Stimulated activated naive CD8-positive, alpha-beta T cell treated with anti-CD3 and anti-CD28 coated beads, Interleukin-15, Interleukin-2, amounts not matched to agents 100 ng/mL and 50 ng/mL, for 24 hours (primary cell): Measurements from ENCODE around the gene FXYD4.

ENCODE experiments used
- H3K27ac Mint-ChIP-seq: one replicate; pipeline ENCODE4 v1.8.0; 2021; ENCODE audit warnings: mild to moderate bottlenecking, mixed read lengths
- H3K27me3 Mint-ChIP-seq: one replicate; pipeline ENCODE4 v1.8.0; 2021; ENCODE audit warnings: mixed read lengths
- H3K36me3 Mint-ChIP-seq: one replicate; pipeline ENCODE4 v1.8.0; 2021; ENCODE audit warnings: low read depth, mixed read lengths
- H3K4me1 Mint-ChIP-seq: one replicate; pipeline ENCODE4 v1.8.0; 2021; ENCODE audit warnings: low read depth, mixed read lengths
- H3K4me3 Mint-ChIP-seq: one replicate; pipeline ENCODE4 v1.8.0; 2021; ENCODE audit warnings: mild to moderate bottlenecking, mixed read lengths
- H3K9me3 Mint-ChIP-seq: one replicate; pipeline ENCODE4 v1.8.0; 2021; ENCODE audit warnings: mixed read lengths

FXYD4 gene

DNA sequence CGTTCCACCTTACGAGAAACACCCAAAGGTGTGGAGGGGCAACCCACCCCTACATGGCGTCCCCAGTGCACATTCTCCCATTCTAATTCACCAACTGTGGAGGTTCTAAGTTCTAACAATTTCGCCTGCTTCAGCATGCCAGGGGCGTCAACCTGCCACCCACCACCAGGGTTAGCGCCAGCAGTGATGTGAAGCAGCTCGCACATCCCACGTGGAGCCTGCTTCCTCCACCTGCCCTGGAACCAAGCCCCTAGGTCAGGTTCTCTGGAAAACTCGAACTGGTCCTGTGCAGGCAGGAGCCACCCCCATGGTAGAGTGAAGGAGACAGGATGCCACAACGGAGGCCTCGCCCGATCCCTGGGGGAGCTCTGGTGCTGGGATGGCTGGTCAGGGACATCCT is 33.3 kb upstream of the FXYD4 start:
- H3K4me1 Mint-ChIP-seq: peaks cover 5% of the 10 kb centered on the region
- H3K9me3 Mint-ChIP-seq: no peaks in the 10 kb centered on the region
- no peaks in the 10 kb centered on the region for H3K36me3 Mint-ChIP-seq
- no peak overlapping the region for H3K4me3 Mint-ChIP-seq
- H3K27me3 Mint-ChIP-seq: peaks cover 4% of the 10 kb centered on the region
- no peak overlapping the region for H3K27ac Mint-ChIP-seq

DNA sequence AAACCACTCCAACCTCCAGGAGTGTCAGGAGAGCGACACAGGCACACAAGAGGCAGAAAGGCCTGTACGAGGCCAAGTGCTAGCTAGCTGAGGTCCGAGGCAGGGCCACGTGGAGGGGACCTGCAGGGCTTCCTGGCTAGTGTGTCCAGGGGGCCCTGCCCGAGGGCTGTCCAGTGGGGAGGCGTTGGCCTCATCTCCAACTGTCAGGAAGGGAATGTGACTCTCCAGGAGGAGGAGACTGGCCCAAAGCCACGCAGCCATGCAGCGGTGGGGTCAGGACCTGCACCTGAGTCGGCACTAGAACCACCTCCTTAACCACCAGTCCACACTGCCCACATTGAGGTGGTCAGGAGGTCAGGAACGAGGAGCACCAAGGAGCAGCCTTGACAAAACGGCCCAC is 32.3 kb upstream of the FXYD4 start:
- H3K27me3 Mint-ChIP-seq: peaks cover 4% of the 10 kb centered on the region
- H3K4me3 Mint-ChIP-seq: no peak overlapping the region
- no peak overlapping the region for H3K27ac Mint-ChIP-seq
- no peaks in the 10 kb centered on the region for H3K36me3 Mint-ChIP-seq
- no peaks in the 10 kb centered on the region for H3K4me1 Mint-ChIP-seq
- no peaks in the 10 kb centered on the region for H3K9me3 Mint-ChIP-seq

- H3K27ac Mint-ChIP-seq: no peak overlapping the region
- H3K27me3 Mint-ChIP-seq: peaks cover 4% of the 10 kb centered on the region
- H3K4me3 Mint-ChIP-seq: no peak overlapping the region
- no peaks in the 10 kb centered on the region for H3K9me3 Mint-ChIP-seq
- H3K36me3 Mint-ChIP-seq: no peaks in the 10 kb centered on the region
- H3K4me1 Mint-ChIP-seq: no peaks in the 10 kb centered on the region
Observed at GRCh38 chr10:43340101-43340500, 31.3 kb upstream of the FXYD4 start.

- Mint-ChIP-seq H3K27me3 (peaks cover 4% of the 10 kb centered on the region), H3K27ac (no peak overlapping the region), H3K4me1 (no peaks in the 10 kb centered on the region), H3K4me3 (no peak overlapping the region), H3K9me3 (no peaks in the 10 kb centered on the region), H3K36me3 (no peaks in the 10 kb centered on the region)
Observed at GRCh38 chr10:43340619-43341018, 30.8 kb upstream of the FXYD4 start.

GRCh38 chr10:43341450-43341849 is 30.0 kb upstream of the FXYD4 start:
- Mint-ChIP-seq H3K27me3 (peaks cover 4% of the 10 kb centered on the region), H3K4me3 (no peak overlapping the region), H3K27ac (no peak overlapping the region), H3K9me3 (no peaks in the 10 kb centered on the region), H3K36me3 (no peaks in the 10 kb centered on the region), H3K4me1 (no peaks in the 10 kb centered on the region)

DNA sequence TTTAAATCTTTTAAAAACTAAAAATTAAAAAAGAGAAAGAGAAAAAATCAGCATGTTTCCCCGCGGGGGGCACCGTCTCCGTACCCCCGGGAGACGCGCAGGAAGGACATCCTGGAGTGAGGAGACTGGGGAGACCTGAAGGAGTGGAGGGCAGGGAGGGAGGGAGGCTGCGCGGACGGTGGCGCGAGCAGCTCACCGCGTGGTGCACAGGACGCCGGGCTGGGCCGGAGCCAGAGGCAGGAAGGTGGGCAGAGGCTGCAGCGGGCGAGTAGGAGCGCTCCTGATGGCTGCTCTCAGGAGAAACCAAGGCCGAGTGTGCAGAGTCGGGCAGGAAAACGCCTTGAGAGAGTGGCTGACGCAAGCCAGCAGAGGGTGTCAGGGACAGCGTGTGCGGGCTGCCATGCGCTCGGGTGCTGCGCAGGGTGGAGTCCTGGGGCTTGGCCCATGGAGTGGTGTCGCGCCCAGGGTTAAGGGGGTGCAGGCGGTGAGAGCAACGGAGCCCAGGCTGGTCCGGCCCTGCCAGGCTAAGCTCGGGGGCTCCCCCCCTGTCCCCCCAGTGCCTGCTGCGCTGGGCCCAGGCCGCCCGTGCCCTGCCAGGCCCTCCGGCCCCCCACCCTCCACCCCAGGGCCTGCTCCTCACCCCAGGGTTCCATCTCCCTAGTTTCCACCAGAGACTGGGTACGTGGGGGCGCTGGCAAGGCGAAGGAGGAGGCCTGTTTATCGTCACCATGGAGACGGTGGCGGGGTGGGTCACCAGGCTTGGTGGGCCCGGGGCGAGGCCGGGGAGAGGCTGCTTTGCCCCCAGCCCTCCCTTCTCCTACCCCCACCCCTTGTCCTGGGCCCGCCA is 28.9 kb upstream of the FXYD4 start:
- H3K4me3 Mint-ChIP-seq: no peak overlapping the region
- no peaks in the 10 kb centered on the region for H3K9me3 Mint-ChIP-seq
- peaks cover 4% of the 10 kb centered on the region for H3K27me3 Mint-ChIP-seq
- no peak overlapping the region for H3K27ac Mint-ChIP-seq
- H3K36me3 Mint-ChIP-seq: no peaks in the 10 kb centered on the region
- no peaks in the 10 kb centered on the region for H3K4me1 Mint-ChIP-seq

- Mint-ChIP-seq H3K9me3 (no peaks in the 10 kb centered on the region), H3K4me3 (no peak overlapping the region), H3K4me1 (peaks cover 3% of the 10 kb centered on the region), H3K27ac (no peak overlapping the region), H3K36me3 (no peaks in the 10 kb centered on the region), H3K27me3 (peaks cover 4% of the 10 kb centered on the region)
Observed at GRCh38 chr10:43343126-43343525, 28.3 kb upstream of the FXYD4 start.

DNA sequence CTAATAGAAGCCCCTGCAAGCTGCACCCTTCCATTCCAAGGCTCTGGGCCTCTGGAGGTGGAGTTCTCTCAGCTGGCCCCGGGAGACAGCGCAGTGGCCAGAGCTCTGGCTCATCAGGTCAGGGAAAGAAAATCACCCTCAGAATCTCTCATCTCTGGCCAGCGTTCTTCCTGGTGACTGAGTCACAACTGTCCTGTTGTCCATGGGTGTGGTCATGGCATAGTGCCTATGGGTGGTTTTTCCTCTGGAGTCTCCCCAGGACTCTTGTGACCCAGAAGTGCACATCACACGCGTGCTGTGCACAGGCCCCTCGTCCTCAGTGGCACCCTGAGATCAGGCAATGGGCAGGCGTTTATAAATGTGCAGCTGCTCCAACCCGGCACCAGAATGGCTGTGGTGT is 27.4 kb upstream of the FXYD4 start:
- H3K27ac Mint-ChIP-seq: no peak overlapping the region
- no peak overlapping the region for H3K4me3 Mint-ChIP-seq
- H3K27me3 Mint-ChIP-seq: peaks cover 4% of the 10 kb centered on the region
- no peaks in the 10 kb centered on the region for H3K9me3 Mint-ChIP-seq
- H3K36me3 Mint-ChIP-seq: no peaks in the 10 kb centered on the region
- H3K4me1 Mint-ChIP-seq: peaks cover 9% of the 10 kb centered on the region

- H3K27ac Mint-ChIP-seq: no peak overlapping the region
- H3K9me3 Mint-ChIP-seq: no peaks in the 10 kb centered on the region
- no peak overlapping the region for H3K4me3 Mint-ChIP-seq
- peaks cover 9% of the 10 kb centered on the region for H3K4me1 Mint-ChIP-seq
- peaks cover 11% of the 10 kb centered on the region for H3K27me3 Mint-ChIP-seq
- no peaks in the 10 kb centered on the region for H3K36me3 Mint-ChIP-seq
Observed at GRCh38 chr10:43347997-43348396, 23.4 kb upstream of the FXYD4 start.

DNA sequence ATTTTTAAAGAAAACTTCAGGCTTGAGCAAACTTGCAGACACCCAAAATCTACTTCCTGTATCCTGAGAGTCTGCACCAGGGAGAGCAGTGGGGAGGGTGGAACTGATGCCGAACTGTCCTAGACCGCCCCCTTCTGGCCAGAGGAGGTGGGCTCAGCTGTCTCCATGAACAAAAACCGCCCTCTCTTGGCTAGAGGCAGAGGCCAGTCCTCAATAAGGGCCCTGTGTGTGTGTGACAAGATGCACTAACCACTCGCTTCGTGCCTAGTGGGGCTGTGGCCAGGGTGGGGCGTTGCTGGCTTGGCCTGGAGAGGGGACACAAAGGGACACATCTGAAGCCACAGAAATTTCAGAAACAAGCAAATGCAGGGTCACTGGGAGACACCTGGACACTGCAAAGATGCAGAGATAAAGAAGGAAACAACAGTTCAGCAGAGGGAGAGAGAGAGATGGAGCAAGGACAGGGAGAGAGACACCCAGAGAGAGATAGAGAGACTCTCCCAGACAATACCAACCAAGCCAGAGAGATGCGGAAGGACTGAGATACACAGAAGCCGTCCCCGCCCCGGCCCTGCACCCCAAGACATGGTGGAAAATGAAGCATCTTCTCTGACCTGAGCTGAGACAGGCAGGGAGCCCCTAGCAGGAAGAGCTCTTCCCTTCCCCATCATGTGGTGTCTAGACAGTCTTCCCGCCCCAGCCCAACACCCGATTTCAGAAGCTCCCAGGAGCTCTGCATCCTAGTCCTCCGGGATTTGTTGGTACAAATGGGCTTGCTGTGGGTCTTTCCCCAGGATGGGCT is 22.7 kb upstream of the FXYD4 start:
- Mint-ChIP-seq H3K4me1 (peaks cover 9% of the 10 kb centered on the region), H3K9me3 (no peaks in the 10 kb centered on the region), H3K27me3 (peaks cover 11% of the 10 kb centered on the region), H3K4me3 (no peak overlapping the region), H3K27ac (peak overlapping the region; percentile 28), H3K36me3 (no peaks in the 10 kb centered on the region)

GRCh38 chr10:43350156-43350555 is 21.3 kb upstream of the FXYD4 start:
- no peak overlapping the region for H3K27ac Mint-ChIP-seq
- no peak overlapping the region for H3K4me3 Mint-ChIP-seq
- H3K4me1 Mint-ChIP-seq: peaks cover 12% of the 10 kb centered on the region
- peaks cover 11% of the 10 kb centered on the region for H3K27me3 Mint-ChIP-seq
- H3K9me3 Mint-ChIP-seq: no peaks in the 10 kb centered on the region
- no peaks in the 10 kb centered on the region for H3K36me3 Mint-ChIP-seq

- no peaks in the 10 kb centered on the region for H3K9me3 Mint-ChIP-seq
- peaks cover 12% of the 10 kb centered on the region for H3K4me1 Mint-ChIP-seq
- no peak overlapping the region for H3K27ac Mint-ChIP-seq
- no peak overlapping the region for H3K4me3 Mint-ChIP-seq
- H3K27me3 Mint-ChIP-seq: peaks cover 11% of the 10 kb centered on the region
- H3K36me3 Mint-ChIP-seq: no peaks in the 10 kb centered on the region
Observed at GRCh38 chr10:43350686-43351085, 20.8 kb upstream of the FXYD4 start.

GRCh38 chr10:43351301-43351700 is 20.1 kb upstream of the FXYD4 start:
- H3K36me3 Mint-ChIP-seq: no peaks in the 10 kb centered on the region
- H3K27me3 Mint-ChIP-seq: peaks cover 11% of the 10 kb centered on the region
- no peak overlapping the region for H3K4me3 Mint-ChIP-seq
- no peaks in the 10 kb centered on the region for H3K9me3 Mint-ChIP-seq
- H3K4me1 Mint-ChIP-seq: peaks cover 19% of the 10 kb centered on the region
- H3K27ac Mint-ChIP-seq: no peak overlapping the region

DNA sequence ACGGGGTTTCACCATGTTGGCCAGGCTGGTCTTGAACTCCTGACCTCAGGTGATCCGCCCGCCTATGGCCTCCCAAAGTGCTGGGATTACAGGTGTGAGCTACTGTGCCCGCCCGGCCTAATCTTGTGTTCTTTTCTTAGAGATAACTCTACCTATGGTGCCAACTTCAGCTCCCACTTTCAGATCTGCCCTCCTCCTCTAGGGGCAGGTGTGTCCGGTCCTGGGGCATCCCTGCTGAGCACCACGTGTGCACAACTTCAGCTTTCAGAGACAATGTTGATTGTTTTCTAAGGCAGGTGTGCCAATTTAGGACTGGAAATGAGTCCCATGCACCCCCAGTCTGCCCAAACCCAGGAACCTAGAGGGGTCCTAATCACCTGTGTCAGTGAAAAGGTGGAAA is 18.5 kb upstream of the FXYD4 start:
- H3K27ac Mint-ChIP-seq: no peak overlapping the region
- H3K4me3 Mint-ChIP-seq: no peak overlapping the region
- no peaks in the 10 kb centered on the region for H3K9me3 Mint-ChIP-seq
- H3K27me3 Mint-ChIP-seq: peaks cover 11% of the 10 kb centered on the region
- H3K4me1 Mint-ChIP-seq: peaks cover 21% of the 10 kb centered on the region
- H3K36me3 Mint-ChIP-seq: no peaks in the 10 kb centered on the region

DNA sequence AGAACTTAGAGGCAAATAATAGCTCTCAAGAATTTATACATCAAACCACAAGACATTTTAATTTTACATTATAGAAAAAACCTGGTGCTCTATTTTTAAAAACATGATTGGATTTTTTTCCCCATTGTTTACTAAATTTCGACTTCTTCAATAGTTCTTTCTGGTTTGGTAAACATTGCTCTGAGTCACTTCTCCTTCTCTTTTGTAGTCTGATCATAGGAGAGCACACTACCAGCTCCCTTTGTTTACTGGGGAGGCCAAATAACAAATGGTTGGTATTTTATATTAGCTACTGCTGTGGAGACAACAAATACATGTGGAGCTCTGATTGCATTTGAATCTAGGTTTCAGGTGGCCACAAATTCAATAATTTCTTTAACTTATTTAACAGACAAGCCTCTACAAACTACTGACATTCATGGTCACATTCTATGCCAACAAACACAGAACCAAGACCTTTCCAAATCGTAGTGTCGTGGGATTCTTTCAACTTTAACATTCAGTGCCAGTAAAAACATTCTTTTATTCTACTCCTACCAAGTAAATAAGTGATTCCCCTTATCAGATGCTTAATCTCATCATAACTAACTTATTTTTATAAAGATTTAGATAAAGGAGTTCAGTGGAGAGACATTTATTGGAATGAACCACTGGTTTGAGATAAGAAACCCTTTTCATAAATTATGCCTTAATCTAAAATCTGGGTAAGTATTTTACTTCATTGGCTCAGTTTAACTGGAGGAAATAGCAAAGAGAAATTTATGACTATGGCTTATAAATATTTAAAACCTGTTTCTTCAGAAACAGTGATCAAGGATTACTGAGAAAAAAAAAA is 17.7 kb upstream of the FXYD4 start:
- Mint-ChIP-seq H3K4me3 (no peak overlapping the region), H3K9me3 (no peaks in the 10 kb centered on the region), H3K4me1 (peaks cover 14% of the 10 kb centered on the region), H3K27ac (no peak overlapping the region), H3K27me3 (peaks cover 11% of the 10 kb centered on the region), H3K36me3 (no peaks in the 10 kb centered on the region)
